Psoas muscle (tissue), 8 donors: ENCODE measurements around the gene RASA1. TPM values are rescaled to one million over a fixed set of nuclear protein-coding genes. Genes with fewer than 3 reads are reported as not detected.
A peak's percentile ranks its signal among the peaks of the same experiment; 100 is the strongest.

Experiments
- ATAC-seq, 4 donors: fragments of 200-7000 bp; cut with Tn5 transposase; one replicate each; pipeline ENCODE4 v1.9.1; 2020; ENCODE audit warnings: moderate library complexity in 3 of 4, mild to moderate bottlenecking in 2 of 4
- DNase-seq, 2 donors: peaks; one replicate each; pipeline ENCODE4 v3.0.0-alpha.2; 2020
- H3K27ac ChIP-seq: fragments of 200-600 bp; one replicate; pipeline ENCODE4 v1.8.0; 2022
- H3K27me3 ChIP-seq, 3 donors: fragments of 200-600 bp in 1 of 3; one replicate each; pipeline versions ENCODE4 v1.6.1 to v1.8.0; 2013 to 2022; ENCODE audit warnings: low read length in 2 of 3, mild to moderate bottlenecking in 2 of 3, moderate library complexity in 1 of 3; ENCODE audit not compliant: insufficient read depth in 3 of 3
- H3K36me3 ChIP-seq, 2 donors: fragments of 200-600 bp in 1 of 2; one replicate each; pipeline versions ENCODE4 v1.6.1 to v1.8.0; 2013 to 2022; ENCODE audit warnings: low read depth in 1 of 2, mild to moderate bottlenecking in 1 of 2, moderate library complexity in 1 of 2; ENCODE audit not compliant: insufficient read depth in 1 of 2
- H3K4me1 ChIP-seq: fragments of 200-600 bp; one replicate; pipeline ENCODE4 v1.8.0; 2022
- H3K4me3 ChIP-seq: fragments of 200-600 bp; one replicate; pipeline ENCODE4 v1.8.0; 2022; ENCODE audit warnings: mild to moderate bottlenecking
- H3K9me3 ChIP-seq: fragments of 200-600 bp; one replicate; pipeline ENCODE4 v1.8.0; 2022
- WGBS, 3 donors: extraction: QIAGEN DNeasy Blood & Tissue Kit; methylation state at CpG; one replicate each; pipeline versions ENCODE4 v1.1.6 to v1.1.7; 2013; 5-methylcytosine and 5-hydroxymethylcytosine counted together
- intact Hi-C, 2 donors: fragments of 100-400 bp; cut with DNase I; formaldehyde crosslinking; loops; one replicate each; pipeline versions ENCODE4 v1.11.0 to v1.14.2; 2022
- polyA plus RNA-seq, 3 donors: library from polyadenylated mRNA; stranded (reverse); fragments of 200-250 nt; gene quantifications; one replicate each; pipeline ENCODE4 v1.2.3, GENCODE V29; 2013
- total RNA-seq, 4 donors: library from RNA; stranded (reverse); fragmentation: NEBNext Ultra II Directional in 2 of 4; extraction: Animal tissue kit (Norgen Biotek cat#: 25700) in 2 of 4; gene quantifications; one replicate each; pipeline versions ENCODE4 v1.2.1 to v1.2.4, GENCODE V29; 2021 to 2023
- TF ChIP-seq, protein P1 (sequence below): fragments of 200-600 bp; IDR thresholded peaks from one replicate; pipeline ENCODE4 v1.8.0; 2022; ENCODE audit warnings: antibody characterized with exemption
- donor health status: healthy with polysubstance abuse.
- donor health status: DM: no; HTN: no; CAD: no; lungs with moderate emphysema.
- donor health status: Bipolar disorder and iron deficiency.
- donor health status: healthy.
- donor health status: DM: yes; HTN: yes; CAD: no.
- donor health status: DM: no; HTN: no; CAD: no.
- donor health status: DM: no; HTN: no; CAD: no.
- donor health status: DM: yes; HTN: yes; CAD: no.

RASA1 gene
- total and polyA plus RNA-seq, 7 donors: 5.4 to 16.8 (median 11.4) TPM

DNA sequence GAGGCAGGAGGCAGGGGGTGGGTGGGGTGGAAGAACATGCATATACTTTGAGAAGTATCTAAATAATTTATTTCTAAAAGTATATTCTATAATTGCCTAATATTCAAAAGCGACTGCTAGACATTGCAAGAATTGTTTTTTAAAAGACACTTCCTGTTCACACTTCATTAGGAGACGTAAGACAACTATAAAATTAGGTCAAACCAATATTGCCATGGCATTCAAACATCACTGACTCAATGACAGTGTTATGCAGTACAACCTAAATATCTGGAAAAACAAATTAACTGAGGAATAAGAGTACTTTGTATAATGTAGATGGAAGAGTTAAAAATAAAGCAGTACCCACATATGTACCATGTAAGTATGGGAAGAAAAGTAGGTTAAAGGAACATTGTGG is 140.5 kb downstream of the RASA1 start:
- Histone ChIP-seq H3K4me3 (no peak overlapping the region), H3K27me3 (no peaks in the 10 kb centered on the region), H3K9me3 (no peaks in the 10 kb centered on the region), H3K27ac (no peak overlapping the region), H3K36me3 (peaks cover 12 to 77% of the 10 kb centered on the region in 2 donors), H3K4me1 (peaks cover 13% of the 10 kb centered on the region)
- DNase-seq: no peak
- WGBS, 3 donors: 71 to 80% (median 77%) methylated on average over 2 of the region's 2 CpGs
- TF ChIP-seq, protein P1, sequence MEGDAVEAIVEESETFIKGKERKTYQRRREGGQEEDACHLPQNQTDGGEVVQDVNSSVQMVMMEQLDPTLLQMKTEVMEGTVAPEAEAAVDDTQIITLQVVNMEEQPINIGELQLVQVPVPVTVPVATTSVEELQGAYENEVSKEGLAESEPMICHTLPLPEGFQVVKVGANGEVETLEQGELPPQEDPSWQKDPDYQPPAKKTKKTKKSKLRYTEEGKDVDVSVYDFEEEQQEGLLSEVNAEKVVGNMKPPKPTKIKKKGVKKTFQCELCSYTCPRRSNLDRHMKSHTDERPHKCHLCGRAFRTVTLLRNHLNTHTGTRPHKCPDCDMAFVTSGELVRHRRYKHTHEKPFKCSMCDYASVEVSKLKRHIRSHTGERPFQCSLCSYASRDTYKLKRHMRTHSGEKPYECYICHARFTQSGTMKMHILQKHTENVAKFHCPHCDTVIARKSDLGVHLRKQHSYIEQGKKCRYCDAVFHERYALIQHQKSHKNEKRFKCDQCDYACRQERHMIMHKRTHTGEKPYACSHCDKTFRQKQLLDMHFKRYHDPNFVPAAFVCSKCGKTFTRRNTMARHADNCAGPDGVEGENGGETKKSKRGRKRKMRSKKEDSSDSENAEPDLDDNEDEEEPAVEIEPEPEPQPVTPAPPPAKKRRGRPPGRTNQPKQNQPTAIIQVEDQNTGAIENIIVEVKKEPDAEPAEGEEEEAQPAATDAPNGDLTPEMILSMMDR: no peak
- ATAC-seq: no peak
- intact Hi-C loops: no loop called here

DNA sequence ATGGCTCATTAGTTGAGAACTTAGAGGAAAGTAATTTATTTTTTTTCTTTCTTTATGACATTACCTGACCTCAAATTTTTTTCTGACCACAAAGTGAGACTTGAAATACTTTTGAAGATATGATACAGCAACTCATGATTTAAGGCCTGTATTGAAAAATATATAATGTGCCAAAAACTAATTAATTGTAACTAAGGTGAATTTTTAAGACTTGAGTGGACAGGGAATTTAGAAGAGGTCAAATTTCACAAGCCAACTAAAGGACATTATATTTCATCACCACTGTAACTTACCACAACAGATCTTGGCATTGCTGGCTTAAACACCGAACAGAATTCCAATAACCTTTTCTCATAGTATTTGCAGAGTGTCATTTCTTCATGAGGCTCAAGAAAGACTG is 143.2 kb downstream of the RASA1 start:
- ATAC-seq: no peak
- 14 to 48% (median 30%) methylated on average over 1 of the region's 1 CpG for WGBS, 3 donors
- Histone ChIP-seq H3K9me3 (no peaks in the 10 kb centered on the region), H3K36me3 (peaks cover 9 to 50% of the 10 kb centered on the region in 2 donors), H3K4me1 (peaks cover 20% of the 10 kb centered on the region), H3K4me3 (peak overlapping the region; percentile 91), H3K27me3 (no peaks in the 10 kb centered on the region), H3K27ac (peak overlapping the region; percentile 98)
- TF ChIP-seq, protein P1: no peak
- no peak for DNase-seq
- intact Hi-C loops: loop anchor here (5.0 to 10.0 kb wide), 3 partner anchors 144 to 1274 kb away; partner anchors contain the start of genes COX7C (in 2 of the 2) and RASA1 (in 1 of the 2)

DNA sequence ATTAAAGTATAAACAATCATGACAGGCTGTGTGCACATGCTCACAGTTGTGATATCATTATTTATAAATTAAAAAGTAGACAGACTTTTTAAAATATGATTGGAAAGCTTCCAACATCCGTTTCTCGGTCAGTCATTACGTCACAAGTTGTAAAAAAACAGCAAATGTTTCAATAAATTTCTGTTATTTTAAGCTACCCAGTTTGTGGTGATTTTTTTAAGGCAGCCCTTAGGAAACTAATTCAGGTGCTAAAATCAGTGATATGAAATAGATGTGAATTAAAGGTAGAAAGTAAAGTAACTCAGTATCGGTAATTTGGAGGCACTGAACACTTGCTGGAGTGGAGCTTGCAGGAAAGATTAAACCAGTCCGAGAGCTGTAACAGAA is 143.9 kb downstream of the RASA1 start:
- ATAC-seq (no peak), DNase-seq (no peak)
- 6 to 13% (median 6%) methylated on average over 5 of the region's 5 CpGs for WGBS, 3 donors
- intact Hi-C loops: loop anchor here (5.0 to 10.0 kb wide), 3 partner anchors 144 to 1273 kb away; partner anchors contain the start of genes COX7C (in 2 of the 2) and RASA1 (in 1 of the 2)
- H3K4me3 ChIP-seq: peak overlapping the region; percentile 91
- H3K4me1 ChIP-seq: peaks cover 20% of the 10 kb centered on the region
- H3K36me3 ChIP-seq: peaks cover 5 to 43% of the 10 kb centered on the region in 2 donors
- TF ChIP-seq, protein P1: no peak
- H3K9me3 ChIP-seq: no peaks in the 10 kb centered on the region
- H3K27ac ChIP-seq: peak overlapping the region; percentile 98
- H3K27me3 ChIP-seq: no peaks in the 10 kb centered on the region

DNA sequence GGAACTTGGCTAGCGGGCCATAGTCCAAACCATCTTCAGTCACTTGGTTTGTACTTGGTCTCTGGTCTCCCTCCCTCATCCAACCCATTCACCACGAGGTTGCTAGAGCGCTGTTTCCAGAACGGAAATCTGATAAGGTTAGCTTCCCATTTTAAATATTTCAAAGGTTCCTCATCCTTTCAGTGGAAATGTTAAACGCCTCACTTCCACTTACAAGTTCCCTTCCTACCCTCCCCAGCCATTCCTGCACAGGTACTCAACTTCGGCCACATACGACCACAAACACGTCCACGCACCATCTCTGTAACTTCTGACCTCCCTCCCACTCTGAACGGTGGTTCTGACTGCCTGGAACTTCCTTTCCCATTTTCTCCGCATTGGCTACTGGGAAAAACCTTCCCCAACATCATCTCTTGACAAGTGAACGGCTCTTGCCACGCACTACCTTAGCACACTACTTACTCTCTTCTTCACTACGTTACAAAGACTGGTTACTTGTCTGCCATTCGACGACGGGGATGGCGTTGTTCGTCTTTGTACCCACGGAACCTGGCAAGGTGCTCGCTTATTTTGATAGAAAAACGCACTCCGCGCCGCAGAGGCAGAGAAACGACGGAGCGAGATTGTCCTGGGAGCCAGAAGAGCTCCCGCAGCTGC is 144.4 kb downstream of the RASA1 start:
- 0 to 1% (median 0%) methylated on average over 29 of the region's 29 CpGs for WGBS, 3 donors
- DNase-seq (peak in 1 of 2 donors; percentile 39), ATAC-seq (peak; percentile 40 to 63 (median 44))
- Histone ChIP-seq H3K27ac (peak overlapping the region; percentile 98), H3K4me3 (peak overlapping the region; percentile 91), H3K4me1 (peaks cover 20% of the 10 kb centered on the region), H3K36me3 (peaks cover 5 to 38% of the 10 kb centered on the region in 2 donors), H3K27me3 (no peaks in the 10 kb centered on the region), H3K9me3 (no peaks in the 10 kb centered on the region)
- TF ChIP-seq, protein P1: no peak
- intact Hi-C loops: loop anchor here (5.0 to 10.0 kb wide), 3 partner anchors 145 to 1273 kb away; partner anchors contain the start of genes COX7C (in 2 of the 2) and RASA1 (in 1 of the 2)
